HepG2 (cell line): ENCODE results near the gene COG4. TPM values are rescaled to one million over a fixed set of nuclear protein-coding genes. Genes with fewer than 3 reads are reported as not detected.

Experiments
- ATF7-NPFF ChIP-seq: sonication (generic); formaldehyde crosslinking; IDR thresholded peaks from 2 replicates; pipeline ENCODE4 v1.8.1; 2023; ENCODE audit warnings: mild to moderate bottlenecking, low read depth, missing genetic modification reagents, moderate library complexity
- BORCS8-MEF2B ChIP-seq: sonication (generic); formaldehyde crosslinking; IDR thresholded peaks from 2 replicates; pipeline ENCODE4 v1.8.0; 2022; ENCODE audit warnings: mild to moderate bottlenecking, missing genetic modification reagents
- EP300 ChIP-seq, 3 experiments: sonication (generic) in 1 of 3; formaldehyde crosslinking in 1 of 3; IDR thresholded peaks; 2 replicates each; pipeline versions ENCODE4 v1.5.1 to v1.6.1; 2011 to 2020; ENCODE audit warnings: low read depth in 2 of 3, low read length in 2 of 3, borderline replicate concordance in 1 of 3, improper control_type of control experiment in 1 of 3, mild to moderate bottlenecking in 1 of 3, missing genetic modification reagents in 1 of 3, moderate library complexity in 1 of 3
- FOXA3 ChIP-seq: IDR thresholded peaks from 2 replicates; pipeline ENCODE4 v1.6.1; 2016; ENCODE audit warnings: missing genetic modification reagents, missing compliant biosample characterization
- HCFC1 ChIP-seq: fragments of 150-350 bp; IDR thresholded peaks from 2 replicates; pipeline ENCODE4 v1.6.1; 2014; ENCODE audit warnings: low read depth, low read length
- MED13 ChIP-seq: sonication (generic); formaldehyde crosslinking; IDR thresholded peaks from 2 replicates; pipeline ENCODE4 v1.5.0; 2020; ENCODE audit warnings: missing genetic modification reagents
- PCBP1 ChIP-seq: fragments of 200-400 bp; formaldehyde crosslinking; IDR thresholded peaks from 2 replicates; pipeline ENCODE4 v1.6.1; 2017; ENCODE audit warnings: mild to moderate bottlenecking, low read depth, low read length, borderline replicate concordance
- PHF20 ChIP-seq: sonication (generic); formaldehyde crosslinking; IDR thresholded peaks from 2 replicates; pipeline ENCODE4 v1.5.0; 2020; ENCODE audit warnings: mild to moderate bottlenecking, missing genetic modification reagents
- RBAK ChIP-seq: sonication (generic); formaldehyde crosslinking; IDR thresholded peaks from 2 replicates; pipeline ENCODE4 v1.5.1; 2020; ENCODE audit warnings: mild to moderate bottlenecking, missing genetic modification reagents
- SETDB1 ChIP-seq: sonication (generic); formaldehyde crosslinking; IDR thresholded peaks from 2 replicates; pipeline ENCODE4 v1.5.1; 2020; ENCODE audit warnings: missing genetic modification reagents, mild to moderate bottlenecking, borderline replicate concordance
- SPEN ChIP-seq: sonication (generic); formaldehyde crosslinking; IDR thresholded peaks from 2 replicates; pipeline ENCODE4 v1.5.1; 2020; ENCODE audit warnings: low read depth, mild to moderate bottlenecking, missing genetic modification reagents
- SRF ChIP-seq: IDR thresholded peaks from 2 replicates; pipeline ENCODE4 v1.6.1; 2011; ENCODE audit warnings: mild to moderate bottlenecking, low read depth, low read length, moderate library complexity
- SRSF4 ChIP-seq: fragments of 200-400 bp; formaldehyde crosslinking; IDR thresholded peaks from one replicate; pipeline ENCODE4 v1.6.1; 2018; ENCODE audit warnings: mild to moderate bottlenecking, low read depth, low read length, moderate library complexity; ENCODE audit not compliant: poor library complexity, severe bottlenecking
- TBX2 ChIP-seq: sonication (generic); formaldehyde crosslinking; IDR thresholded peaks from 2 replicates; pipeline ENCODE4 v1.5.0; 2020; ENCODE audit warnings: missing genetic modification reagents, mild to moderate bottlenecking, borderline replicate concordance
- TFDP1 ChIP-seq: IDR thresholded peaks from 2 replicates; pipeline ENCODE4 v1.6.1; 2016; ENCODE audit warnings: missing compliant biosample characterization, missing genetic modification reagents, borderline replicate concordance
- TRIM24 ChIP-seq: sonication (generic); formaldehyde crosslinking; IDR thresholded peaks from 2 replicates; pipeline ENCODE4 v1.8.0; 2022; ENCODE audit warnings: mild to moderate bottlenecking, missing genetic modification reagents
- U2AF1 ChIP-seq: fragments of 200-400 bp; formaldehyde crosslinking; optimal IDR thresholded peaks from 2 replicates; pipeline ENCODE3; 2017; ENCODE audit warnings: mild to moderate bottlenecking, low read depth, low read length
- ZBTB39 ChIP-seq: sonication (generic); formaldehyde crosslinking; IDR thresholded peaks from 2 replicates; pipeline ENCODE4 v1.5.0; 2020; ENCODE audit warnings: missing genetic modification reagents
- ZFP1 ChIP-seq: IDR thresholded peaks from 2 replicates; pipeline ENCODE4 v1.6.1; 2016
- ZFP36 ChIP-seq: fragments of 150-350 bp; IDR thresholded peaks from 2 replicates; pipeline ENCODE4 v1.6.1; 2018; ENCODE audit warnings: borderline replicate concordance, low read length, low read depth; ENCODE audit not compliant: partially characterized antibody
- ZNF333 ChIP-seq: sonication (generic); formaldehyde crosslinking; IDR thresholded peaks from 2 replicates; pipeline ENCODE4 v1.4.0; 2020; ENCODE audit warnings: mild to moderate bottlenecking, missing genetic modification reagents, borderline replicate concordance
- ZNF362 ChIP-seq: sonication (generic); formaldehyde crosslinking; IDR thresholded peaks from 2 replicates; pipeline ENCODE4 v1.4.0; 2020; ENCODE audit warnings: missing genetic modification reagents, mild to moderate bottlenecking, borderline replicate concordance
- ZNF678 ChIP-seq: sonication (generic); formaldehyde crosslinking; IDR thresholded peaks from 2 replicates; pipeline ENCODE4 v1.4.0; 2020; ENCODE audit warnings: mild to moderate bottlenecking, missing genetic modification reagents
- ZNF768 ChIP-seq: sonication (generic); formaldehyde crosslinking; IDR thresholded peaks from 2 replicates; pipeline ENCODE4 v1.4.0; 2020; ENCODE audit warnings: missing genetic modification reagents
- ZSCAN12 ChIP-seq: sonication (generic); formaldehyde crosslinking; IDR thresholded peaks from 2 replicates; pipeline ENCODE4 v1.9.0; 2021; ENCODE audit warnings: mild to moderate bottlenecking, missing genetic modification reagents
- polyA plus RNA-seq, 8 experiments: library from polyadenylated mRNA; depleted of rRNA in 3 of 8; stranded (reverse) in 7 of 8; unstranded in 1 of 8; fragments of >200 nt; fragmentation: Illumina TruSeq in 4 of 8; extraction: Trizol in 4 of 8; gene quantifications; 2 replicates each; pipeline versions ENCODE4 v1.2.1 to v1.2.3, GENCODE V29; 2011 to 2016; ENCODE audit warnings: low read depth in 4 of 8, missing spikeins in 1 of 8, mixed read lengths in 1 of 8; ENCODE audit not compliant: insufficient read depth in 1 of 8
- total RNA-seq, 5 experiments: library from RNA; depleted of rRNA; stranded (reverse); fragments of >200 nt; fragmentation: Illumina TruSeq; extraction: Trizol; gene quantifications; 2 replicates each; pipeline ENCODE4 v1.2.3, GENCODE V29; 2016; ENCODE audit warnings: low read depth in 1 of 5

COG4 gene
- total and polyA plus RNA-seq, 2 of the 13 experiments (the other 11 are each of a cell fraction or from before 2014, with no cell fraction given) = 51.1 to 73.8 TPM

GRCh38 chr16:70454222-70455034 lies 68.9 kb downstream of the COG4 start, which contains the start of gene FCSK (continued):
- no peak; the same call in 1 of the 2 replicates for TF ChIP-seq SPEN (CRISPR knock-in tag)
- no peak for TF ChIP-seq SRSF4
- TF ChIP-seq HCFC1 = peak; percentile 90
- 0 out of 2 replicates have a peak, but pooled peaks have one; percentile 32 for TF ChIP-seq FOXA3 (CRISPR knock-in tag)
- peak; percentile 84; the same call in 1 of the 2 replicates for TF ChIP-seq ZNF768 (CRISPR knock-in tag)
- TF ChIP-seq ZFP36 = no peak
- TF ChIP-seq PHF20 (CRISPR knock-in tag) = peak; percentile 82
- TF ChIP-seq TBX2 (CRISPR knock-in tag) = peak; percentile 79
- no peak for TF ChIP-seq ZFP1 (CRISPR knock-in tag)
- peak in 1 of 2 experiments; percentile 70; a peak in 1 of 4 replicates for TF ChIP-seq EP300 (IDR thresholded peaks at IDR 0.05; ENCODE audit: low read depth in 2 of 2, low read length in 2 of 2)
- TF ChIP-seq EP300 (CRISPR knock-in tag; IDR thresholded peaks at IDR 0.05; ENCODE audit: borderline replicate concordance) = no peak
- TF ChIP-seq ZBTB39 (CRISPR knock-in tag) = 0 out of 2 replicates have a peak, but pooled peaks have one; percentile 45
- peak; percentile 73; the same call in 1 of the 2 replicates for TF ChIP-seq ATF7-NPFF (CRISPR knock-in tag)
- no peak; the same call in 1 of the 2 replicates for TF ChIP-seq BORCS8-MEF2B (CRISPR knock-in tag)
- TF ChIP-seq U2AF1 = peak; percentile 84
- TF ChIP-seq ZNF333 (CRISPR knock-in tag) = peak; percentile 99; the same call in 1 of the 2 replicates
- peak; percentile 83 for TF ChIP-seq MED13
- peak; percentile 76; the same call in 1 of the 2 replicates for TF ChIP-seq ZSCAN12
- no peak for TF ChIP-seq SETDB1 (CRISPR knock-in tag)
- TF ChIP-seq SRF = no peak
- TF ChIP-seq TRIM24 (CRISPR knock-in tag) = no peak
- TF ChIP-seq PCBP1 = peak; percentile 90
- 0 out of 2 replicates have a peak, but pooled peaks have one; percentile 62 for TF ChIP-seq ZNF678
- TF ChIP-seq RBAK (CRISPR knock-in tag) = no peak
- TF ChIP-seq TFDP1 (CRISPR knock-in tag) = peak; percentile 74; the same call in 1 of the 2 replicates
- peak; percentile 98 for TF ChIP-seq ZNF362 (CRISPR knock-in tag)
